Cardiac muscle cell (in vitro differentiated cells and primary cell): Measurements from ENCODE around the gene YPEL2. TPM values are rescaled to one million over a fixed set of nuclear protein-coding genes. Genes with fewer than 3 reads are reported as not detected.
A peak's percentile ranks its signal among the peaks of the same experiment; 100 is the strongest.

Source experiments
- DNase-seq, 2 donors: peaks; one replicate each; pipeline versions ENCODE4 v3.0.0 to v3.0.0-alpha.2; 2010 to 2017; ENCODE audit warnings: low read depth in 1 of 2, low spot score in 1 of 2
- H3K27ac ChIP-seq: fragments of 200-600 bp; sonication (generic); 2 replicates; pipeline ENCODE4 v1.5.1; 2016
- H3K27me3 ChIP-seq: fragments of 200-600 bp; sonication (generic); 2 replicates; pipeline ENCODE4 v1.6.0; 2016; ENCODE audit warnings: control low read depth
- H3K36me3 ChIP-seq: fragments of 200-600 bp; sonication (generic); 2 replicates; pipeline ENCODE4 v1.5.1; 2016; ENCODE audit warnings: control low read depth
- H3K4me1 ChIP-seq: fragments of 200-600 bp; sonication (generic); 2 replicates; pipeline ENCODE4 v1.8.1; 2017; ENCODE audit warnings: low read depth, mild to moderate bottlenecking, mixed run types
- H3K4me3 ChIP-seq: fragments of 200-600 bp; sonication (generic); 2 replicates; pipeline ENCODE4 v1.5.1; 2016; ENCODE audit warnings: mild to moderate bottlenecking
- H3K9me3 ChIP-seq: fragments of 200-600 bp; sonication (generic); 2 replicates; pipeline ENCODE4 v1.5.1; 2017; ENCODE audit warnings: low read depth, mild to moderate bottlenecking, control low read depth
- polyA plus RNA-seq: library from polyadenylated mRNA; unstranded; fragments of >200 nt; fragmentation: Nextera tagmentation; extraction: Ambion mirVana; gene quantifications from 2 replicates; pipeline ENCODE4 v1.2.1, GENCODE V29; 2016
- total RNA-seq: library from RNA; depleted of rRNA; stranded (reverse); fragments of >200 nt; gene quantifications from 2 replicates; pipeline ENCODE4 v1.2.3, GENCODE V29; 2016
- TF ChIP-seq, protein P1 (sequence below): IDR thresholded peaks from 2 replicates; pipeline ENCODE4 v1.5.1; 2012; ENCODE audit warnings: low read depth, mild to moderate bottlenecking, low read length

Gene YPEL2
- total and polyA plus RNA-seq, 2 experiments from 2014 or later = 79.3 to 80.7 TPM

DNA sequence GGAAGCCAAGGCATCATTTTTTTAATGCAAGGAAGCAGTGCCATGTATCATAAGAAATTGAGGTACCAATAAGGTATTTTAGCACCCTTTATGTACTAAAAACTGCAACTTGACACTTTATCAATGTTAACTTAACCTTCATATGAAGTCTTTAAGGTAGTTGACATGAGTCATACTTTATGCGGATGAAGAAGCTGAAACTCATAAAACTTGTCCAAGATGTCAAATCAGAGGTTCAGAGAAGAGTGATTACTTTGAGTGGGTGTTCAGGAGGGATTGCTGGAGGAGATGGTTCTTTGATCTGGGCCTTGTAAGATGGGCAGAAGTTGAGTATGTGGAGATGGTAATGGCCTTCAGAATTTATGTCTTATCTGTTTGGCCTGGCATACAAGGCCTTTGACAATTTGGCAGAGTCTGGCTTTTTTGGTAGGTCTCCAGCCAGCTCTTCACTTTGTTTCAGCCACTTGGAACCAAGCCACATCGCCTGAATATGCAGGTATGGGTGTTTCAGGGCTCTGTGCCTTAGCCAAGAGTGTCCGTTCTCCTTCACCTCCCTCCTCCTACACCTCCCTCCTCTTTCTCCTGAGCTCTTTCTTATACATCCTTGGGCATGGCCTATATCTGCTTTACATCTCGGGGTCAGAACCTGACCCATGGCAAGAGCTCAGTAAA is 23.7 kb downstream of the YPEL2 start:
- H3K27ac ChIP-seq = no peak overlapping the region

DNA sequence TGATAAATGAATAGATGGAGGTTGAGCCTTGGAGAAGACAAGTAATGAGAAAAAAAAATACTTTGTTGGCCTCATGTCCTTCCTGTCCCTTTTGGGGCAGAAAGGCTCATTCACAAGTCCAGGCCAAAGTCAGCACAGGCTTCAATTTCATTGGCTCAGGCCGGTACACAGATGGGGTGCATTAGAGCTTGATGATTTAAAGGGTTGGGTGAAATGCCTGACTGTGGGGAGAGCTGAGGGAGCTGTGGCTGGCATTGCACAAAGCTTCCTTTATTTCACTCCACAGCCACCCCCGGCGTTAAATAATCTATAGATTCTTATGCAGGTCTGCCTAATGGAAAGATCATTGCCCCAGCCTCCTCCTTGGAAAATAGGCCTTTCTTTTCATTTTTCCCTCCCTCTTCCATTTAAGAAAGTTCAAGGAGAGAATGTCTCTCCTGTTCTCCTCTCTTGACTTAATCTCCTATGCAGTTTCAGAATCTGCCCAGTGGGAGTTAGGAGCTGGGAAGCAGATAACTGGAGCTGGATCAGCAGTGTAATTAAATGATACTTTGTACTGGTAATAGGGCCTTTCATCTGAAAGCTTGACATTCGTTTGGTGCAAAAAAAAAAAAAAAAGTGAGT is 24.4 kb downstream of the YPEL2 start:
- H3K27me3 ChIP-seq = no peaks in the 10 kb centered on the region
- H3K36me3 ChIP-seq = peaks cover 27% of the 10 kb centered on the region
- no peaks in the 10 kb centered on the region for H3K9me3 ChIP-seq
- no peak overlapping the region for H3K4me3 ChIP-seq
- DNase-seq = no peak
- peaks cover 30% of the 10 kb centered on the region for H3K4me1 ChIP-seq
- peak overlapping the region; percentile 12 for H3K27ac ChIP-seq
- TF ChIP-seq, protein P1, sequence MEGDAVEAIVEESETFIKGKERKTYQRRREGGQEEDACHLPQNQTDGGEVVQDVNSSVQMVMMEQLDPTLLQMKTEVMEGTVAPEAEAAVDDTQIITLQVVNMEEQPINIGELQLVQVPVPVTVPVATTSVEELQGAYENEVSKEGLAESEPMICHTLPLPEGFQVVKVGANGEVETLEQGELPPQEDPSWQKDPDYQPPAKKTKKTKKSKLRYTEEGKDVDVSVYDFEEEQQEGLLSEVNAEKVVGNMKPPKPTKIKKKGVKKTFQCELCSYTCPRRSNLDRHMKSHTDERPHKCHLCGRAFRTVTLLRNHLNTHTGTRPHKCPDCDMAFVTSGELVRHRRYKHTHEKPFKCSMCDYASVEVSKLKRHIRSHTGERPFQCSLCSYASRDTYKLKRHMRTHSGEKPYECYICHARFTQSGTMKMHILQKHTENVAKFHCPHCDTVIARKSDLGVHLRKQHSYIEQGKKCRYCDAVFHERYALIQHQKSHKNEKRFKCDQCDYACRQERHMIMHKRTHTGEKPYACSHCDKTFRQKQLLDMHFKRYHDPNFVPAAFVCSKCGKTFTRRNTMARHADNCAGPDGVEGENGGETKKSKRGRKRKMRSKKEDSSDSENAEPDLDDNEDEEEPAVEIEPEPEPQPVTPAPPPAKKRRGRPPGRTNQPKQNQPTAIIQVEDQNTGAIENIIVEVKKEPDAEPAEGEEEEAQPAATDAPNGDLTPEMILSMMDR = no peak

More for the DNA sequence above, 23.7 kb downstream of the YPEL2 start:
- H3K4me3 ChIP-seq = no peak overlapping the region
- no peaks in the 10 kb centered on the region for H3K9me3 ChIP-seq
- no peak for DNase-seq
- H3K36me3 ChIP-seq = peaks cover 27% of the 10 kb centered on the region
- no peaks in the 10 kb centered on the region for H3K27me3 ChIP-seq
- H3K4me1 ChIP-seq = peaks cover 28% of the 10 kb centered on the region
- TF ChIP-seq, protein P1 = no peak

DNA sequence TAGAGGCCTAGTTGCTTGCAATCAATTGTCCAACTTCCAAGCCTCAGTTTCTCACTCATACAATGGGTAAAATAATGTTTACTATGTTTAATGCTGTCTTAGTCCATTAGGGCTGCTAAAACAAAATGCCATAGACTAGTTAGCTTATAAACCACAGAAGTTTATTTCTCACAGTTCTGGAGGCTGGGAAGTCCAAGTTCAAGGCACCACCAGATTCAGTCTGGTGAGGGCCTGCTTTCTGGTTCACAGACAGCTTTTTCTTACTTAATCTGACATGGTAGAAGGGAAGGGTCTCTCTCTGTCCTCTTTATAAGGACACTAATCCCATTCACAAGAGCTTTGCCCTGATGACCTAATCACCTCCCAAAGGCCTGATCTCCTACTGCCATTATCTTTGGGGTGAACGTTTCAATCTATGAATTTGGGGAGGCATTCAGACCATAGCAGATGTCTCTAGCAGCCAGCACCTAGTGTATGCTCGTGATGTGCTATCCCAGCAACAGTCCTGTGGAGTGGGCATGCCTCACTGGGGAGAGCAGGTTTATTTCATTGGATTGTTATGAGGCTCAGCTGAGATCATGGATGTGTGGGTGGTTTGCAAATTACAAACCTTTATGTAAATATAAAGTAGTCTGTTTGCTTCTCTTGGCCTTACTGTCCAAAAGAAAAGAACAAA is 25.2 kb downstream of the YPEL2 start:
- no peak overlapping the region for H3K4me3 ChIP-seq
- peak overlapping the region; percentile 17 for H3K27ac ChIP-seq
- no peaks in the 10 kb centered on the region for H3K27me3 ChIP-seq
- no peaks in the 10 kb centered on the region for H3K9me3 ChIP-seq
- H3K36me3 ChIP-seq = peaks cover 27% of the 10 kb centered on the region
- TF ChIP-seq, protein P1 = no peak
- DNase-seq = no peak
- peaks cover 38% of the 10 kb centered on the region for H3K4me1 ChIP-seq

DNA sequence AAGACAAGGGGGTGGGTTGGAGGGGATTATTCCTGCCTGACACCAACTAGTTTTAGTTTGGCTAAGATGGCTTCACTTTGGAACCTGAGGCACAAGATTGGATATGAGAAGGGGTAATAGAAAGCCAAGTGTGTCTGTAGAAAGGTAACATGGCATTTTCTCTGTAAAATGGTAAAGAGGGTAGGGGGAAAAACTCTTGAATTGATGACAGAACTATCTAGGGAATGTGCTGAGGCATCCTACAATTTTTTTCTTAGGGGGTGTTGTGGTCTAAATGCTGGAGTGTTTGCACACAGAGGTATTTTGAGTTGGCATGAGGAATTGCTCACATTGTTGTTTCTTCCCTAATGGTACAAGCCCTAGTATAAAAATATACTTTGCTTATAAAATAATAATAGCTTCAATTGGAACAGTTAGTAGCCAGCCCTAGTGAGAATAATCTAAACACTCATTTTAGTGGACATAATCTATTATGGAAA is 25.8 kb downstream of the YPEL2 start:
- peaks cover 27% of the 10 kb centered on the region for H3K36me3 ChIP-seq
- H3K4me3 ChIP-seq = no peak overlapping the region
- H3K27me3 ChIP-seq = no peaks in the 10 kb centered on the region
- TF ChIP-seq, protein P1 = no peak
- H3K9me3 ChIP-seq = no peaks in the 10 kb centered on the region
- peaks cover 43% of the 10 kb centered on the region for H3K4me1 ChIP-seq
- peak in 1 of 2 donors; percentile 40 for DNase-seq
- H3K27ac ChIP-seq = peak overlapping the region; percentile 17

DNA sequence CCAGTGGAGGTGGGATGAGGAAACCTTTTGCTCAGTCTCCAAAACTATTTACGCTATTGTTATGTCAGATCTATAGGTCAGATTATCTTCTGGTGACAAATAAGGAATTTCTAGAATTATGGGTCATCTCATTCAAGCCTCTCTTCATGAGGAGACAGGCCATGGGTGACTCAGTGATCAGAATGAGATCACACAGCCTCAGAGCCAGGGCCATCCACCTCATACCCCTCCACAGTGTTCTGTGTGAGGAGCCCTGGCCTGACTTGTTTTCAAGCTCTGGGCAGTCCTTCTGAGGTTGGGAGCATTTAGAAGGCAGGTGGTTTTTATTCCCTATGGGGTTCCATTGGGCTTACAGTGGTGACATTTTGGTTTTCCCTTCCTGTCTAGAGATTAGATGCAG is 26.5 kb downstream of the YPEL2 start:
- Histone ChIP-seq H3K36me3 (peaks cover 27% of the 10 kb centered on the region), H3K4me3 (no peak overlapping the region), H3K27ac (peak overlapping the region; percentile 17), H3K4me1 (peaks cover 47% of the 10 kb centered on the region), H3K27me3 (no peaks in the 10 kb centered on the region), H3K9me3 (no peaks in the 10 kb centered on the region)
- TF ChIP-seq, protein P1 = no peak
- no peak for DNase-seq
